ENCODE data around the gene NUDT12. TPM values are rescaled to one million over a fixed set of nuclear protein-coding genes. Genes with fewer than 3 reads are reported as not detected.

The NUDT12 gene
- total RNA-seq, 1 experiment from 2014 or later, result 15.8 TPM

- no peaks in the 10 kb centered on the region for H3K79me2 ChIP-seq (ENCODE audit: insufficient read depth, low read length)
- RAD21 ChIA-PET (ENCODE audit: low non-redundant PET in 1 of 2, low total read pairs in 2 of 2, uncharacterized antibody in 2 of 2, unreplicated experiment in 2 of 2), result no interaction called here
- H3K9me2 ChIP-seq (ENCODE audit: insufficient read depth), result no peaks in the 10 kb centered on the region
- no peaks in the 10 kb centered on the region for H3K9me3 ChIP-seq (ENCODE audit: control insufficient read depth in 1 of 2, insufficient read depth in 1 of 2, low read depth in 1 of 2, low read length in 2 of 2)
- POLR2A ChIA-PET, result no interaction called here
- H3K4me1 ChIP-seq (ENCODE audit: control insufficient read depth in 1 of 2, insufficient read depth in 2 of 2, low read length in 2 of 2), result peaks cover 4 to 5% of the 10 kb centered on the region in 2 experiments; a peak in 2 of 4 replicates
- H3K9ac ChIP-seq (ENCODE audit: low read length), result no peak overlapping the region
- ATAC-seq, result no peak
- BruUV-seq (replicated peaks), result no TSS peak
- CTCF ChIA-PET, result no interaction called here
- H3K4me2 ChIP-seq (ENCODE audit: low read length), result no peak overlapping the region
- peak overlapping the region; percentile 12 for H2AFZ ChIP-seq (ENCODE audit: low read depth, low read length, poor library complexity, severe bottlenecking)
- no peak overlapping the region for H3K27ac ChIP-seq (ENCODE audit: low read depth, low read length)
- H3K4me3 ChIP-seq (replicated peaks in 1 of 2; ENCODE audit: low read depth in 1 of 2, low read length in 2 of 2), result no peak overlapping the region
- no peaks in the 10 kb centered on the region for H4K20me1 ChIP-seq (ENCODE audit: insufficient read depth)
- H3K27me3 ChIP-seq (ENCODE audit: insufficient read depth, low read length), result no peaks in the 10 kb centered on the region
- no peak for DNase-seq (ENCODE audit: low read depth, low spot score)
- TF ChIP-seq RAD21 (IDR thresholded peaks at IDR 0.05; ENCODE audit: low read depth), result no peak
- no peak for TF ChIP-seq TCF7L2 (IDR thresholded peaks at IDR 0.05; ENCODE audit: borderline replicate concordance, extremely low read depth, insufficient read depth, insufficient read length)
- no peak for TF ChIP-seq EZH2 (IDR thresholded peaks at IDR 0.05)
- no peak for TF ChIP-seq CTCF (IDR thresholded peaks at IDR 0.05 in 2 of 3, conservative IDR thresholded peaks at IDR 0.05 in 1 of 3; ENCODE audit: borderline replicate concordance in 1 of 3, insufficient read depth in 1 of 3, low read depth in 2 of 3, low read length in 2 of 3)
- no peak for TF ChIP-seq EGR1 (IDR thresholded peaks at IDR 0.05; ENCODE audit: low read depth)
- TF ChIP-seq CBX3 (IDR thresholded peaks at IDR 0.05; ENCODE audit: low read depth), result no peak
- no peak for TF ChIP-seq EZH2phosphoT487 (IDR thresholded peaks at IDR 0.05; ENCODE audit: borderline replicate concordance)
- intact Hi-C loops (cut with micrococcal nuclease), result no loop called here
- H3K36me3 ChIP-seq (ENCODE audit: control insufficient read depth in 1 of 2, insufficient read depth in 2 of 2, low read length in 2 of 2), result no peaks in the 10 kb centered on the region
Observed at GRCh38 chr5:103522586-103522985, 40.0 kb downstream of the NUDT12 start.

GRCh38 chr5:103519550-103519949, 43.0 kb downstream of the NUDT12 start:
- RAD21 ChIA-PET (ENCODE audit: low non-redundant PET in 1 of 2, low total read pairs in 2 of 2, uncharacterized antibody in 2 of 2, unreplicated experiment in 2 of 2), result no interaction called here
- H3K9ac ChIP-seq (ENCODE audit: low read length), result no peak overlapping the region
- H3K4me3 ChIP-seq (replicated peaks in 1 of 2; ENCODE audit: low read depth in 1 of 2, low read length in 2 of 2), result no peak overlapping the region
- no peak overlapping the region for H3K27ac ChIP-seq (ENCODE audit: low read depth, low read length)
- DNase-seq (ENCODE audit: low read depth, low spot score) (no peak), ATAC-seq (0 out of 2 replicates have a peak, but pooled peaks have one; percentile 66)
- CTCF ChIA-PET, result interaction anchor here (0.7 to 1.6 kb wide), 5 partner anchors 9 to 984 kb away, joined by 3 to 7 read pairs (median 3); no protein-coding TSS in a partner anchor
- no peaks in the 10 kb centered on the region for H4K20me1 ChIP-seq (ENCODE audit: insufficient read depth)
- H3K4me2 ChIP-seq (ENCODE audit: low read length), result no peak overlapping the region
- no peaks in the 10 kb centered on the region for H3K79me2 ChIP-seq (ENCODE audit: insufficient read depth, low read length)
- H3K36me3 ChIP-seq (ENCODE audit: control insufficient read depth in 1 of 2, insufficient read depth in 2 of 2, low read length in 2 of 2), result no peaks in the 10 kb centered on the region
- no peaks in the 10 kb centered on the region for H3K27me3 ChIP-seq (ENCODE audit: insufficient read depth, low read length)
- BruUV-seq (replicated peaks), result no TSS peak
- TF ChIP-seq EZH2 (IDR thresholded peaks at IDR 0.05) (no peak), TCF7L2 (IDR thresholded peaks at IDR 0.05; ENCODE audit: borderline replicate concordance, extremely low read depth, insufficient read depth, insufficient read length) (no peak), CEBPB (IDR thresholded peaks at IDR 0.05; ENCODE audit: low read depth) (no peak), EGR1 (IDR thresholded peaks at IDR 0.05; ENCODE audit: low read depth) (no peak), RAD21 (IDR thresholded peaks at IDR 0.05; ENCODE audit: low read depth) (peak; percentile 29; the same call in 1 of the 2 replicates), CTCF (IDR thresholded peaks at IDR 0.05 in 2 of 3, conservative IDR thresholded peaks at IDR 0.05 in 1 of 3; ENCODE audit: borderline replicate concordance in 1 of 3, insufficient read depth in 1 of 3, low read depth in 2 of 3, low read length in 2 of 3) (peak in 2 of 3 experiments; percentile 46 to 60; a peak in 4 of 6 replicates), SRF (IDR thresholded peaks at IDR 0.05; ENCODE audit: low read depth) (no peak), JUND (IDR thresholded peaks at IDR 0.05) (no peak), FOSL1 (IDR thresholded peaks at IDR 0.05; ENCODE audit: low read depth) (no peak), ZFX (IDR thresholded peaks at IDR 0.05) (no peak)
- H3K9me3 ChIP-seq (ENCODE audit: control insufficient read depth in 1 of 2, insufficient read depth in 1 of 2, low read depth in 1 of 2, low read length in 2 of 2), result no peaks in the 10 kb centered on the region
- intact Hi-C loops (cut with micrococcal nuclease), result no loop called here
- POLR2A ChIA-PET, result no interaction called here
- peaks cover 4 to 5% of the 10 kb centered on the region in 2 experiments; a peak in 2 of 4 replicates for H3K4me1 ChIP-seq (ENCODE audit: control insufficient read depth in 1 of 2, insufficient read depth in 2 of 2, low read length in 2 of 2)
- no peaks in the 10 kb centered on the region for H3K9me2 ChIP-seq (ENCODE audit: insufficient read depth)
- H2AFZ ChIP-seq (ENCODE audit: low read depth, low read length, poor library complexity, severe bottlenecking), result no peak overlapping the region

Measured in HCT116 (cell line).